T47D (cell line): ENCODE measurements around the gene PIK3C3.
"Not testable (repeated sequence)": the region's sequence is repeated elsewhere in the genome, so short reads cannot be mapped to it uniquely, and the experiment has no call there.

Experiments used
- DNase-seq, 2 experiments: peaks; one replicate each; pipeline versions ENCODE4 v3.0.0 to v3.0.0-alpha.2; 2011 to 2012; ENCODE audit warnings: low read depth in 1 of 2, low spot score in 1 of 2
- JUND ChIP-seq: IDR thresholded peaks from 2 replicates; pipeline ENCODE4 v1.6.1; 2012; ENCODE audit warnings: low read depth
- in situ Hi-C: cut with HindIII; loops from 2 replicates; pipeline ENCODE4 v1.10.0; 2016; ENCODE audit warnings: low sequenced_read_pairs, low pct_unique_long_range_greater_than_20kb

PIK3C3 gene

DNA sequence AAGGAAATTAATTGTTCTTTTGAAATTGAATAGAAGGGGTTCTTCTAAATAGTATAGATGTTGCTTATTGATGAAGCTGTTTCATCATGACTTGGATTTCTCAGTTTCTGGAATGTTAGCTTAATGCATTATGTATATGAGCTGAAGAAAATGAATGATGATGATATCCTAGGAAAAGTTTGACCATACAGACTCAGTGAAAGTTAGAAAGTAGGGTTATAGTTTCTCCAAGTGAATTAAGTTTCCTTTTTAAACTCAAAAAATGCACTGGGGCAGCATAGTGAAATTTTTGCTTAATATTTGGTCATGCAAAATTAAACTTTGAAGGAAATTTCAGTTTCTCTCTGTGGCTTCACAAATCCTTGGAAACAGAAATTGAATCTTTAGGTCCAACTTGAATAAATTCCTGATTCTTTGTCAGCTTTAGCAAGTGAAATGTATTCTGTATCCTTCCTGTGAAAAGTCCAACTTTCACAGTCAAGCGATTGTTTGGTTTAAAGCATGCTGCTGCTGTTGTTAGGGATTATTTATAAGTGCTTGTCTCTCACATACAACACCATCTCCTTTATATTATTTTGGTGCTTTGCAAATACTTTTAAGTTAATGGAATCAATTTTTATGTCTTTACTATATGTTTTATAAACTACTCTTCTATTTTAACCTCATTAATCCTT is 78.2 kb downstream of the PIK3C3 start:
- no peak for DNase-seq
- TF ChIP-seq JUND: no peak
- in situ Hi-C loops: no loop called here

DNA sequence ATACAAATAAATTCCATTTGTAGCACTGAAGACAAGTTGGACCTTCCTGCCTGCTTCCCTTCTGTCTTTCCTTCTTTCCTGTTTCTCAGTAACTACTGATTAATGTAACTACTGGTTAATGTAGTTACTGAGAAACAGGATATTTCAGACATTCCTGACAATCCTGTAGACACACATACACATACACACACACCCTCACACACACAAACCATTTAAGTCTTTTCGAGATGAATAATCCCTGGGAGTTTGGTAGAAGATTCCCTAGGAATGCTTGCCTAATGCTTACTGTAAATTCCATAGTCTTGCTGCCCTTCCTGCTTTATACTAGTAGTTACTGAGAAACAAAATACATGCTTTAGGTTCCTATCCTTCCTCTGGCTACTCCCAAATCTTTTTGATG is 83.9 kb downstream of the PIK3C3 start:
- no peak for DNase-seq
- in situ Hi-C loops: no loop called here

DNA sequence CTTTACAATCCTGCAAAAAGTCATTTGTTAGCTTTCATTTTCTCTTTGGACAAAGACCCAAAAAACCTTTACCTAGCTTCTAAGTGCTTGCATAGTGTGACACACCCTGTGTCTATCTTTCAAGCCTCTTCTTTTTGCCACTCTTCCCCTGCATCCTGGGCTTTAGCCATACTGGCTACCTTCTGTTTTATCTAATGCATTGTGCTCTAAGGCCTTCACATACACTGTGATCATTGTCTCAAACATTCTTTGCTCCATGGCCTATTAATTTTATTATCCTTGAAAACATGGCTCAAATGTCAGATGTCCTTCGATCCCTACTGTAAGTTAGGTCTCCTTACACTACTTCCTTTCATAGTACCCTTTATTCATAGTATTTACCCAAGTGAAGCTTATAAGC is 84.4 kb downstream of the PIK3C3 start:
- TF ChIP-seq JUND: no peak
- in situ Hi-C loops: no loop called here
- DNase-seq: no peak

More for the DNA sequence above, 83.9 kb downstream of the PIK3C3 start:
- TF ChIP-seq JUND: no peak

DNA sequence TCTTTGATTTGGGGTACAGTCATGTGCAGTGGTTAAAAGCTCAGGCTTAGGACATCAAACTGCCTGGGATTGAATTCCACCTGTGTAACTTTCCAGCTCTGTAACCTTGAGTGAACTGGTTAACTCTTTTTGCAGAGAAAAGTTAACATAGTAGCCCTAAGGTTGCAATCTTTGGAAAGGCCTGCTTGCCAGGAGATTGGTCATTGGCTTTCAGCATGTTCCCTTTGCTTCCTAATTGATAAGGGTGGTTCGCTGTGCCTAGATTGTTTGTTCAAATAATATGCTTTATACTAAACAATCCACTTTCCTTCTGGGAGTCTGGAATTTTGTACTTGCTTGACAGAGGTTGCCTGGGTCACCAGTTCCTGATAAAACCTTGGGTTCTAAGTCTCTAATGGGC is 86.8 kb downstream of the PIK3C3 start:
- in situ Hi-C loops: no loop called here
- no peak for TF ChIP-seq JUND
- no peak for DNase-seq

DNA sequence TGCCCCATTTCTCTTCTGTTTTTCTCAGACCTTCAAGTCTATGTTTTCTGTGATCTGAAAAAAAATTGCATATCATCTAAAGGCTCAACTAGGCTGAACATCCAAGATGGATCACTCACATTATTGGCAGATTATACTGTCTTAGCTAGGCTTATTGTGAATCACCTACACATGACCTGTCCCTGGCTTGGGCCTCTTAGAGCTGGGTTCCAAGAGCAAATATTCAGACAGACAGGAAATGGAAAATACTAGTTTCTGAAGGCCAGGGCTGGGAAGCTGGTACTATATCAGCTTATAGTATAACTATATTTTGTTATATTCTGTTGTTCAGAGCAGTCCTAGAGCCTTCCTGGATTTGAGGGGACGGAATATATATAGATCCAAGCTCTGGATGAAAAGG is 90.3 kb downstream of the PIK3C3 start:
- in situ Hi-C loops: no loop called here
- TF ChIP-seq JUND: no peak
- no peak for DNase-seq

DNA sequence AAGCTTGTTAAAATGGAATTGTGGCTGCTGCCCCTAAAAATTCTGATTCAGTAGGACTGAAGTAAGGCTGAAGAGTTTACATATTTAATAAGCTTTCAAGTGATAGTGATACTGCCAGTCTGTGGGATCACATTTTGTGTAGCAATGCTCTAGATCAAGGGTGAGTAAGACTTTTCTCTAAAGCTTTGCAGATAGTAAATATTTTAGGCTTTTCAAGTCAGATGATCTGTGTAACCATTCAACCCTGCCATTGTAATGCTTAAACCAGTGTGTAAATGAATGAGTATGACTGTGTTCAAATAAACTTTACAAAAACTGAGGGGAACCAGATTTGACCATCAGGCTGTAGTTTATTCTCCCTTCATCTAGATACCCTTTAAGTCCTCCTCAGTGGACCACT is 92.7 kb downstream of the PIK3C3 start:
- in situ Hi-C loops: no loop called here

DNA sequence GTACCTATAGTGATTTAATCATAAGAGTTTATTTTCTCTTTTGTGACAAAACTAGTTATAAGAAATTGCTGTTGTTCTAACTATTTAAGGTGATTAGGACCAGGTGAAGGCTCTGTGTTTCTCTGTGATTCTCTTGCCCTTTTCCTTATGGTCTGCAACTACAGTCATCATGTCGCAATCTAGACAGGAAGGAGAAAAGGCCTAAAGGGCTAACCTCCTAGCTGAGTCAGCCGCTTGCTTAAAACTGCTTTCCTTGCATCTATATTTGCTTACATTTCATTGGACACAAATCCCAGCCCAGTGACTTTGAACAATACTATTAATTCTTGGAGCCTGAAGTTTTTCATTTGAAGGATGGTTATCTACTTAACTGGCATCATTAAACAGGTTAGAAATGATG is 93.1 kb downstream of the PIK3C3 start:
- TF ChIP-seq JUND: no peak
- in situ Hi-C loops: no loop called here
- DNase-seq: peak in 1 of 2 experiments; percentile 41

More for the DNA sequence above, 92.7 kb downstream of the PIK3C3 start:
- TF ChIP-seq JUND: no peak
- DNase-seq: no peak

DNA sequence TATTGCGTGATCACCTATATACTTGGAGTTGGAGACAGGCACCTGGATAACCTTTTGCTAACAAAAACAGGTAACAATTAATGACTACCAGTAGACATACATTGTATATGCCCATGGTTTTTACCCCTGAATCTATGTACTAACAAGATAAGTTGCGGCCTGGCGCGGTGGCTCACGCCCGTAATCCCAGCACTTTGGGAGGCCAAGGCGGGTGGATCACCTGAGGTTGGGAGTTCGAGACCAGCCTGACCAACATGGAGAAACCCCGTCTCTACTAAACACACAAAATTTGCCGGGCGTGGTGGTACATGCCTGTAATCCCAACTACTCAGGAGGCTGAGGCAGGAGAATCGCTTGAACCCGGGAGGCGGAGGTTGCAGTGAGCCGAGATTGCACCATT is 94.5 kb downstream of the PIK3C3 start:
- DNase-seq, in situ Hi-C loops: not testable (repeated sequence)

DNA sequence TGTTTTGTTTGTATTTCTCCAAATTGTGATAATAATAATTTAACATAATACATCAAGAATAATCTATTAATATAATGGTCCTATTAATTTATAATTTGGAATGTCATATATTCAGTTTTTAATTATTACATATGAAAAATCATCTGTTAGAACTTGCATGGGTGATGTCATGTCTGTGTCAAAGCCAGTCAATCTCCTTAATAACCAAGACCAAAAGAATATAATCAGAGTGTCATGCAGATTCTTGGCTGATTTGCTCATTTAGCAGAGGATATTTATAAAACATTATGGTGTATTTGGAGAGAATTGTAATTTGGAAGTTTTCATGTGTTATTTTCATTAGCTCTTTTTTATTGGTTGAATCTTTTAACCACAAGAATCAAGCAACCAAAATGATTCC is 96.4 kb downstream of the PIK3C3 start:
- no peak for DNase-seq
- in situ Hi-C loops: no loop called here
- TF ChIP-seq JUND: no peak

DNA sequence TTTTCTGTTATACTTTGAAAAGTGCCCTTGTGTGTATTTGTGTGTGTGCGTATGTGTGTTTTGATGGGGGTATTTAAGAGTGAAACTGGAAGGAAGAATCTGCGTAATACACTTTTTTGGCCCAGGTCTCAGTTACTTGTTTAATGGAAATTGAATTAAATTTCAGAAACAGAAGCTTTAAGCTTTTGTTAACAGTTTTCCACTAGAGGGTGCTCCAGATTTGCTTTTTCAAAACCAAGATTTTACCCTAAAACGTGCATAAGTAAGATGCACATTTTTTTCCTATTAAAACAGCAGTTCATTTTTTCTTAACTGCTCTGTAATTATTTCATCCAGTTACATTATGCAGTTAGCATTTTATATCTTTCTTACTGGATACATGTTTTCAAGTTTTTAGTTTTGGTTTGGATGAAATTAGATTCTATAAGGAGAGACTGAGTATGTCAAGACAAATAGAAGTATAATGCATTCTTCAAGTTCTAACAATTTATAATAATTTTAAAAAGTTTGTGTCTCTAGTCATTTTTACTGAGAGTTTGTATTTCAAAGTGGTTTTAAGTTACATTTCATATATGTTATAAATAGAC is 97.2 kb downstream of the PIK3C3 start:
- no peak for TF ChIP-seq JUND
- in situ Hi-C loops: no loop called here
- DNase-seq: no peak

DNA sequence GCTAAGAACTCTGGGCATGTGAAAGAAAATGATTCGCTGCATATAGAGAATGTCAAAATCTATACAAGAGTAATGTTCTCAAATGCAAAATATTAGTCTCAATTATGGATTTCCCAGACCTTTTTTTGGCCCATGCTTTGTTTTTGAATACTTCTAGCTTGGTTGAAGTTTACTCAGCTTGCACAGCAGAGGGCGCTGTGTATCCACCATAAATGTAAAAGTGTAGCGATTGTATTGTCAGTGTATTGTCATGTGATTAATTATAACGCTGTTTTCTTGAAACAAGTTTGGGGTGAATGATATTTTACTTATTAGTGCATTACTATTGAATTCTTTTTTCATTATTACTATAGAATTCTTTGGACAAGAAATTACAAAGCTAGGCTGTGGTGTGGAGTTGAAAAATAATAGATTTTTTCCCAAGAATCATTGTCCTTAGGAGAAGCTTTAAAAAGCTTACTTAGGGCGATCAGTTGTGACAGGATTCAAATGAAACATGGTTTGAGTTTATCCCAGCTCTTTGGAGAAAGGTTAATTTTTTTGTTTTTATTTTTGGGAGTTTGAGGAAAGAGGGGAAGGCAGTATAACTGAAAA is 98.3 kb downstream of the PIK3C3 start:
- TF ChIP-seq JUND: no peak
- DNase-seq: peak; percentile 7 to 48
- in situ Hi-C loops: no loop called here

DNA sequence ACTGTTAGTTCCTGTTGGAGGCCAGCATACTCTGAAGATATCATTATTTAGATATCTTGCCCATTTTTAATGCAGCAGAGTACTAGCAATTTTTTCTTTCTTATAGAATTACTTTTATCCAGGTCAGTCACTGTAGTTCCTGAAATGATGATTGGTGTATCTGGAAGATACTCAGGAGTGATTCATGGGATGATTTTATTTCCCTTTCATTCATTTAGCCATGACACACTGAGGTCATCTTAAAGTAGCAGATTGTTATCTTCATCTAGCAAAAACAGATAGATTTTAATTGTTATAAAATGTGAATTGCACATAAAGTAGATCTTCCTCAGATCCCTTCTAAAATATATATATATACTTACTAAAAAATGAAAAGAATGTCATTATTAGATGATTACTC is 109.1 kb downstream of the PIK3C3 start:
- TF ChIP-seq JUND: no peak
- DNase-seq: no peak

DNA sequence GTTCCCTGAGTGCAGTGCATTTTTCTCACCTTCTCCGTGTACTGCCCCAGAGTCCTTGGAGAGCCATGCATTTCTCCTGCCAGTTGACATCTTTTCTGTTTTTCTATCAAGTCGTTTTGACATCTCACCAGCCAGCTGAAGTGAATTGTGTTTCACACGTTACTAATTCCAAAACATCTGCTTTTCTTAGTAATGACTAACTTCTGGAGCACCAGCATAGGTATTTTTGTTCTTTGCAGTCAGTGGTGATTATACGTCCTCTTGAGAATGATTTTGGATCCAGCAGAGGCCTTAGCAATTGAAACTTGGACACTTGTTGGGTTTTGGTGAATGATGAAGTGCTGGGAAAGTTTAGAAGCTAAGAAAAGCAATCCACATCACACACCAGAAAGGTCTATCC is 112.5 kb downstream of the PIK3C3 start:
- DNase-seq: no peak
- no peak for TF ChIP-seq JUND
- in situ Hi-C loops: no loop called here

More for the DNA sequence above, 109.1 kb downstream of the PIK3C3 start:
- in situ Hi-C loops: no loop called here
